Sigmoid colon (tissue), 7 donors: Measurements from ENCODE around the gene TELO2. TPM values are rescaled to one million over a fixed set of nuclear protein-coding genes. Genes with fewer than 3 reads are reported as not detected.
"Not testable (repeated sequence)": the region's sequence is repeated elsewhere in the genome, so short reads cannot be mapped to it uniquely, and the experiment has no call there.

Experiments
- DNase-seq: peaks from one replicate; pipeline ENCODE4 v3.0.0-alpha.2; 2019
- H3K27ac ChIP-seq, 4 donors: fragments of 200-600 bp; sonication (generic); one replicate each; pipeline ENCODE4 v1.5.1; 2016 to 2019; ENCODE audit warnings: mild to moderate bottlenecking in 1 of 4
- H3K27me3 ChIP-seq, 3 donors: fragments of 200-600 bp; sonication (generic); one replicate each; pipeline ENCODE4 v1.5.1; 2019; ENCODE audit warnings: mild to moderate bottlenecking in 1 of 3
- H3K36me3 ChIP-seq, 4 donors: fragments of 200-600 bp; sonication (generic); one replicate each; pipeline ENCODE4 v1.5.1; 2016 to 2019
- H3K4me1 ChIP-seq, 4 donors: fragments of 200-600 bp; sonication (generic); one replicate each; pipeline ENCODE4 v1.5.1; 2017 to 2019
- H3K4me3 ChIP-seq, 4 donors: fragments of 200-600 bp; sonication (generic); one replicate each; pipeline ENCODE4 v1.5.1; 2017 to 2019; ENCODE audit warnings: mild to moderate bottlenecking in 2 of 4, moderate library complexity in 1 of 4
- H3K9me3 ChIP-seq, 4 donors: fragments of 200-600 bp in 3 of 4; sonication (generic) in 3 of 4; one replicate each; pipeline versions ENCODE4 v1.5.1 to v1.6.1; 2013 to 2019
- CTCF ChIP-seq, 4 experiments: fragments of 450-650 bp in 3 of 4; fragments of 200-600 bp in 1 of 4; IDR thresholded peaks; one replicate each; pipeline ENCODE4 v1.5.1; 2016 to 2019; ENCODE audit warnings: antibody characterized with exemption in 4 of 4, mild to moderate bottlenecking in 3 of 4, moderate library complexity in 2 of 4
- EP300 ChIP-seq, 4 donors: sonication (generic); formaldehyde crosslinking; IDR thresholded peaks; one replicate each; pipeline ENCODE4 v1.6.1; 2017; ENCODE audit warnings: antibody characterized with exemption in 4 of 4
- POLR2A ChIP-seq, 2 donors: fragments of 450-650 bp; IDR thresholded peaks; one replicate each; pipeline ENCODE4 v1.6.1; 2016; ENCODE audit warnings: antibody characterized with exemption in 2 of 2, mild to moderate bottlenecking in 2 of 2, moderate library complexity in 2 of 2
- POLR2AphosphoS5 ChIP-seq, 4 donors: sonication (generic); formaldehyde crosslinking; IDR thresholded peaks; one replicate each; pipeline ENCODE4 v1.6.1; 2017; ENCODE audit warnings: antibody characterized with exemption in 4 of 4
- WGBS, 2 donors: extraction: QIAGEN DNeasy Blood & Tissue Kit; methylation state at CpG; one replicate each; pipeline ENCODE4 v1.1.7; 2013; 5-methylcytosine and 5-hydroxymethylcytosine counted together
- intact Hi-C: fragments of 100-400 bp; cut with DNase I; formaldehyde crosslinking; loops from one replicate; pipeline ENCODE4 v1.15.1; 2023
- polyA plus RNA-seq, 3 donors: library from polyadenylated mRNA; stranded (reverse); fragments of 200-250 nt; gene quantifications; one replicate each; pipeline ENCODE4 v1.2.3, GENCODE V29; 2013
- total RNA-seq, 4 donors: library from RNA; depleted of rRNA; stranded (reverse); fragments of >200 nt; gene quantifications; one replicate each; pipeline ENCODE4 v1.1.0, GENCODE V29; 2016
- donor health status: healthy with polysubstance abuse.
- donor health status: Bipolar disorder and iron deficiency.
- donor health status: healthy.

Gene TELO2
- total and polyA plus RNA-seq, 7 donors: 10.4 to 60.3 (median 13.2) TPM

DNA sequence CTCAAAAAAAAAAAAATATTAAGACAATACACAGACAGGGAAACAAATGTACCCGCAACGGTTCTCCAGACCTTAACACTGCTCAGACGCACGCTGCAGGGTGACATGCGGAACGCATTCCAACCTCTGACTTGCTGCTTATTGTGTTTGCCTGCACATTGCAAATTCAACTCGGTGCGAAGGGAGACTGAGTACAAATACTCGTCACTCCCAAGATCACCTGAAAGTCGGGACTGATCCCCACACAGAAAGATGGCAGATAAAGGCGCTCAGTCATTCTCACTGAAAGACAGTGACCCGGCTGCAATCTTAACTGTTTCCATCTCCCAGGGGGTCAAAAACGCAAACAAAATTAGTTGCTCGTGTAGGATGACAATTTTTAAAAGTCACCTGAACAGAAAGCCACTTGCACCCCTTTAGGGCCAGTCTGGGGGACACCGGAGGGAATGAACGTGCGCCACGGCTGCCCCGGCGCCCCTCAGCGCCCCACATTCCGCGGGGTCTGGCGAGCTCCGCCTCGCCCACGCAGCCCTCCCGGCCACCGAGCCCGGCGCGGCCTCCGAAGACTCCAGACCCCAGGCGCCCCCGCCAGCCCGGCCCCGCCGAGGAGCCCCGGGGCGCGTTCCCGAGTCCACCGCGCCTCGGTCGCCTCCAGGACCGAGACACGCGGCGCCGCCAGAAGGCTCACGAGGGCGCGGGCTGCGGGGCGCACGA lies 18.9 kb upstream of the TELO2 start:
- Histone ChIP-seq H3K9me3 (no peaks in the 10 kb centered on the region), H3K4me1 (peaks cover 0 to 42% (median 34%) of the 10 kb centered on the region in 4 donors), H3K27me3 (no peaks in the 10 kb centered on the region), H3K4me3 (peak overlapping the region; percentile 60 to 92 (median 84)), H3K27ac (peak overlapping the region; percentile 86 to 94 (median 92)), H3K36me3 (no peaks in the 10 kb centered on the region)
- DNase-seq: no peak
- 10 to 11% methylated on average over 57 of the region's 57 CpGs for WGBS, 2 donors
- no peak for TF ChIP-seq CTCF (IDR thresholded peaks at IDR 0.05)
- no peak for TF ChIP-seq POLR2AphosphoS5 (IDR thresholded peaks at IDR 0.05)
- TF ChIP-seq EP300 (IDR thresholded peaks at IDR 0.05): no peak
- TF ChIP-seq POLR2A (IDR thresholded peaks at IDR 0.05): no peak
- intact Hi-C loops: no loop called here

DNA sequence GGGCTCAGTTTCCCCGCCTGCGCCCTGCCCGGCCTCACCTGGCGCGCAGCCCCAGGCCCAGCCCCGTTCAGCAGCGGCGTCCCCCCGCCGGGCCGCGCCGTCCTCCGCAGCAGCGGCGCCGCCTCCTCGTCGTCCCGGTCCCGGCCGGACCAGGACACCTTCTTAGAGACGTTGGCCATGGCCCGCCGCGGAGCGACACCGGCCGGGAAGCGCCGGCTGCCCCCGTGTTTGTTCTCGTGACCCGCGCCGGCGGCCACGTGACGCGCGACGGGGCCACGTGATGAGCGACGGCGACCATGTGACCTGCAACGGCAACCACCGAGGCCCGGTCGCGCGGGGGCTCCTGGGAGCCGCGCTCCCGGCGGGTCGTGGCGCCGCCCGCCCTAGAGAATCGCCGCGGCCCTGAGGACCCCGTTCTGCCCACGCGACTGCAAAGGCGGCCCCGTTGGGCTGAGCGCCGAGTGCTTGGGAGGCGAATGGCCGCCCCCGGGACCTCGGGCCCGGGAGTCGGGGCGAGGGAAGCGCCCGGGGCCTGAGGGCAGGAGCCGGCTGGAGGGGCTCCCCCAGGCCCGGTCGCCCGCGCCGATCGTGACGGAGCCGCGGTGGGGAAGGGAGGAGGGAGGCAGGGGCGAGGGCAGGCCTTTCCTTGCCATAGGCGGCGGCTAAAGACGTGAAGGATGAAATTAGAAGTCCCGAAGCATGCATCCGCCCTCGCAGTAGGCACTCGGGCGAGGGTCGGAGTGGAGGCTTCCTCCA lies 18.2 kb upstream of the TELO2 start, which contains the start of gene CLCN7:
CLCN7 (minus strand) TSS at position 233 of the 756 bp plus-strand sequence; CDS start at position 179, 54 bp downstream.
- H3K4me3 ChIP-seq: peak within 1 kb of the TSS; percentile 60 to 92 (median 84)
- peaks cover 0 to 42% (median 34%) of the 10 kb centered on the region in 4 donors for H3K4me1 ChIP-seq
- H3K36me3 ChIP-seq: no peaks in the 10 kb centered on the region
- H3K9me3 ChIP-seq: no peaks in the 10 kb centered on the region
- intact Hi-C loops: loop anchor here (1.0 kb wide), 1 partner anchor 57 kb away; no protein-coding TSS in a partner anchor
- DNase-seq: peak; percentile 96
- no peaks in the 10 kb centered on the region for H3K27me3 ChIP-seq
- H3K27ac ChIP-seq: peak within 1 kb of the TSS; percentile 86 to 94 (median 92)
- WGBS, 2 donors: 0% methylated on average over 99 of the region's 99 CpGs
- TF ChIP-seq POLR2AphosphoS5 (IDR thresholded peaks at IDR 0.05): peak; percentile 67 to 97 (median 93)
- peak in 2 of 4 donors; percentile 37 to 72 for TF ChIP-seq EP300 (IDR thresholded peaks at IDR 0.05)
- TF ChIP-seq POLR2A (IDR thresholded peaks at IDR 0.05): peak; percentile 52 to 89
- TF ChIP-seq CTCF (IDR thresholded peaks at IDR 0.05): no peak

DNA sequence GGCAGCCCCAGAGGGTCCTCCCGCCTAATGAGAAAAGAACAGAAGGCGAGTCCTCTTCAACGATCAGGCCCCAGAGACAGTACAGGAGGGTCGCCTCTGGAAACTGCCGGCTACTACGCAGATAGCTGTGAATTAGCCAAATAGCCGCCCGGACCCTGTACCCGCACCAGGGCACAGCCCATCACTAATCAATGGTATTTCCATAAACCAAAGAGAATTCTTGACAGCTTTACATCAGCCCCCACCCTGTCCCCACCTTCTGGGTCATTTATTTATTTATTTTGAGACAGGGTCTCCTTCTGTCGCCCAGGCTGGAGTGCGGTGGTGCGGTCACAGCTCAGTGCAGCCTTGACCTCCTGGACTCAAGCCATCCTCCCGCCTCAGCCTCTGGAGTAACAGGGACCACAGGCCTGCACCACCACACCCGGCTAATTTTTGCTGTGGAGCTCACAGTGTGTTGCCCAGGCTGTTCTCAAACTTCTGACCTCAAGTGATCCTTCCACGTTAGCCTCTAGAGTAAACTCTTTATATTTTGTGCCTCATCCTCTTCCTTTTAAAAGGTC lies 17.5 kb upstream of the TELO2 start:
- Histone ChIP-seq H3K27me3 (no peaks in the 10 kb centered on the region), H3K4me1 (peaks cover 0 to 38% (median 29%) of the 10 kb centered on the region in 4 donors), H3K27ac (peak overlapping the region; percentile 86 to 94 (median 92)), H3K4me3 (peak overlapping the region; percentile 60 to 92 (median 84)), H3K9me3 (no peaks in the 10 kb centered on the region), H3K36me3 (no peaks in the 10 kb centered on the region)
- no peak for DNase-seq
- 68 to 69% methylated on average over 15 of the region's 15 CpGs for WGBS, 2 donors
- TF ChIP-seq POLR2A (IDR thresholded peaks at IDR 0.05) (no peak), EP300 (IDR thresholded peaks at IDR 0.05) (no peak), POLR2AphosphoS5 (IDR thresholded peaks at IDR 0.05) (no peak), CTCF (IDR thresholded peaks at IDR 0.05) (no peak)
- intact Hi-C loops: loop anchor here (1.0 kb wide), 1 partner anchor 57 kb away; no protein-coding TSS in a partner anchor

DNA sequence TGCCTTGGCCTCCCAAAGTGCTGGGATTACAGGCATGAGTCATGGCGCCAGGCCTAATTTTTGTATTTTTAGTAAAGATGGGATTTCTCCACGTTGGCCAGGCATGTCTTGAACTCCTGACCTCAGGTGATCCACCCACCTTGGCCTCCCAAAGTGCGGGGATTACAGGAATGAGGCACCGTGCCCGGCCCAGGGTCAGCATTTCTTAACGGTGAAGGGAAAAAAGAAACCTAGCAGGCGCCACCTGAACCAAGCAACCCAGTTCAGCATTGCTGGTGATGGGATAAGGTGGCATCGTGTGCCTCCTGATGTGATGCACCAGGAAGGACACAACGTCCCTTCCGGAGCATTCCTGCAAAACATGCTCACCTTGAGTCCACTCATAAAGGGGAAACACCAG lies 16.1 kb upstream of the TELO2 start:
- 90 to 91% methylated on average over 10 of the region's 10 CpGs for WGBS, 2 donors
- Histone ChIP-seq H3K27me3 (no peaks in the 10 kb centered on the region), H3K36me3 (no peaks in the 10 kb centered on the region), H3K27ac (no peak overlapping the region), H3K9me3 (no peaks in the 10 kb centered on the region), H3K4me1 (peaks cover 0 to 27% (median 24%) of the 10 kb centered on the region in 4 donors), H3K4me3 (no peak overlapping the region)
- no peak for TF ChIP-seq EP300 (IDR thresholded peaks at IDR 0.05)
- intact Hi-C loops: no loop called here
- DNase-seq: no peak

- H3K36me3 ChIP-seq, H3K4me3 ChIP-seq, intact Hi-C loops, DNase-seq, H3K27ac ChIP-seq, H3K27me3 ChIP-seq, H3K9me3 ChIP-seq: not testable (repeated sequence)
- WGBS, 2 donors: 95% methylated on average over 9 of the region's 9 CpGs
- peaks cover 0 to 15% (median 12%) of the 10 kb centered on the region in 4 donors for H3K4me1 ChIP-seq
Observed at GRCh38 chr16:1478937-1479336, 14.2 kb upstream of the TELO2 start.
